ENCODE data around the gene STUB1.
A peak's percentile ranks its signal among the peaks of the same experiment; 100 is the strongest.

The STUB1 gene

GRCh38 chr16:714558-715476 is 34.6 kb downstream of the STUB1 start, which contains the start of gene METRN:
TSS of gene METRN (plus strand) at chr16:715118. CDS start at chr16:715290, 172 bp downstream.
- DNase-seq: peak; percentile 95

GRCh38 chr16:715477-716199 is 35.4 kb downstream of the STUB1 start:
- DNase-seq: peak; percentile 49

- no peak for DNase-seq
Measured at GRCh38 chr16:716200-716568, 36.0 kb downstream of the STUB1 start.

GRCh38 chr16:716768-717325 is 36.6 kb downstream of the STUB1 start:
- DNase-seq: no peak

- no peak for DNase-seq
Measured at GRCh38 chr16:717450-718245, 37.4 kb downstream of the STUB1 start.

GRCh38 chr16:718389-718788 is 38.2 kb downstream of the STUB1 start:
- DNase-seq: no peak

GRCh38 chr16:718922-719321 is 38.7 kb downstream of the STUB1 start:
- no peak for DNase-seq

- DNase-seq: peak; percentile 63
Measured at GRCh38 chr16:719815-720446, 39.7 kb downstream of the STUB1 start.

- peak; percentile 70 for DNase-seq
Measured at GRCh38 chr16:720447-720989, 40.3 kb downstream of the STUB1 start.

GRCh38 chr16:720990-721764 is 41.0 kb downstream of the STUB1 start, which contains the start of gene ANTKMT:
TSS of gene ANTKMT (plus strand) at chr16:721146. CDS start at chr16:721275, 129 bp downstream.
- DNase-seq: peak; percentile 93

- DNase-seq: no peak
Measured at GRCh38 chr16:721765-722540, 41.7 kb downstream of the STUB1 start.

GRCh38 chr16:722835-723633 is 42.8 kb downstream of the STUB1 start:
- DNase-seq: no peak

- DNase-seq: no peak
Measured at GRCh38 chr16:723695-724094, 43.5 kb downstream of the STUB1 start.

GRCh38 chr16:724188-725040 is 44.2 kb downstream of the STUB1 start:
- DNase-seq: no peak

GRCh38 chr16:725041-725376 is 44.8 kb downstream of the STUB1 start:
- DNase-seq: no peak

- no peak for DNase-seq
Measured at GRCh38 chr16:725463-726187, 45.4 kb downstream of the STUB1 start.

GRCh38 chr16:726188-726437 is 45.9 kb downstream of the STUB1 start:
- DNase-seq: no peak
